ELR (cell line): ENCODE results near the gene CHMP4A.

ENCODE experiments used
- DNase-seq: peaks from one replicate; pipeline ENCODE4 v3.0.0-alpha.2; 2015; ENCODE audit warnings: low read depth

Gene CHMP4A

DNA sequence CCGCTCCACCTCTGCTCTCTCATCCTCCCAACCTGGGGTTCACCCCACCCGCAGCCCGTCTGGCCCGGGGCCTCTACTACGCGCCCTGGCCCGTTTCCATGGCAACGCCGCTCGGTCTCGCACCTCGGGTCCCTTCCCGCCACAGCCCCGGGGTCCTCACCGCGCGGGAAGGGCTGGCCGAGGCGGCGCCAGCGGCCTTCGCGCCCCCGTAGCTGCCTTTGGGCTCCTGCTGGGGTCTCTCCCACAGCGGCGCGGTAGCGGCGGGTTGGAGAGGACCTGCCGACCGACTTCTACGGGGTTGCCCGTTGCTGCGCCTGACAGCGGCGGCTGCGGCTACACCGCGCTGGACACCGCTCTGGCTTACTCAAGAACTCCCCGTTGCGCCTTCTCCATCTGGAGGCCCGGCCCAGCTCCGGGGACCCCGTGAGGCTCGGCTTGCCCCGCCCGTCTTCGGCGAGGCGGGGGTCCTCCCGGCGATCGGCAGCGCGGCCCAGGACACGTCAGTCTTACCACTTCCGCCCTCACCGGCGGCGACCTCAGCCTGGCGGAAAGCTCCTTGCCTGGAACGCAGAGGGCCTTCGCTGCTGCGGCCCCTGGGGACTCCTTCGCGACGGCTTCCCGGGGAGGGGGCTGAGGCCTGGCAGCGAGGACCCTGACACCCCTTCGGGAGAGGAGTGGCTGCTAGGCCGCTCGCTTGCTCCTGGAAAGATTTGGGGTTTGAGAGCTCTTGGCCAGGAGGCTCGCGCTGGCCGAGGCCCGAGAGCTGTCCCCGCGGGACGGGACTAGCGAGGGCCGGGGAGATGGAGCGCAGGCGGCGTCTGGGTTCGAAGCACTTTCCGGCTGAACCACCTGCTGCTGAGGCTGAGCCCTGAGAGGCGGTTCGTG lies 17.9 kb downstream of the CHMP4A start, which contains the start of gene TM9SF1:
Gene TM9SF1, minus strand, starts transcription at position 256 of the 885 bp plus-strand sequence. CDS start 422 bp downstream, outside the sequence.
- DNase-seq, result peak; percentile 85

DNA sequence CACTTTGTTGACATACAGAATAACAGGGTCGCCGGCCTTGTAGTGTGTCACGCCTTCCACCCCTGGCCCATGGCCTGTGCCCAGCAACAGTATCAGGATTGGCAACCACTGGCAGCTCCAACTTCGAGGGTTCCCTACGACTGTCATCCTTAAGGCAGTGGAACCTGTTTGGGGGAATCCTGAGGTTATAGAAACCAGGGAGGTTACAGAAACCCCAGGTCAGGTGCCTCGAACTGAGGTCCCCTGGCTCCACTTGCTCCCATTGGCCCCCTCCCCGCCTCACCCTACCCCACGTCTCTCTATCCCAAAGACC lies 18.5 kb downstream of the CHMP4A start:
- DNase-seq, result no peak

DNA sequence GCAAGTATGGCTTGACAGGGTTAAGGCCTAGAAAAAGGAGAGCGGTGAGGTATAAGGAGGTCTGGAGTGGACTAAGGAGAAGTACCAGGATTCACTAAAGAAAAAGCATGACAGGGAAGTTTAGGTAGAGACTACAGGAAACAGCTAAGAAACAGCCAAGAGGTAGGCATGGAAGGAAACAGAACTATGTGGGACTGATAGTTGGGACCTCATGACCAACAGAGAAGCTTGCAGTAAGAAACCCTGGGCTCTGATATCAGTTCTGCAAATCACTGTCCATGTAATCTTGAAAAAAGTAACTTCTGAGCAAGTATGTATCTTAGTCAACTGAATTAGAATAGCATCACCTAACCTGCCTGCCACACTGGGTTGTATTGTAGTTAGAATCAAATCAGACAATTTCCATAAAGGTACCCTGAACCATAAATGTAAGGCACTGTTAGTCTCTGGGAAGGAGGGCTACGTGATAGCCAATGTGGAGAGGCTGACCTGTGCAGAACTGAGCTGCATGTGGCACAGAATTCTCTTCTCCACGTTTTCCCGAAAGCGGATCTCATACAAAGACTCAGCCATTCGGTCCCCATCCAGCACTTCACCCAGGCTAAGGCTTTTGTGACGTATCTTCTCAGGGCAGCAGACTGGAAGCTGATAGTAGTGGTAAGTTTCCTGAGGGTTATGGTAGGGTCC lies 19.0 kb downstream of the CHMP4A start:
- DNase-seq, result no peak

DNA sequence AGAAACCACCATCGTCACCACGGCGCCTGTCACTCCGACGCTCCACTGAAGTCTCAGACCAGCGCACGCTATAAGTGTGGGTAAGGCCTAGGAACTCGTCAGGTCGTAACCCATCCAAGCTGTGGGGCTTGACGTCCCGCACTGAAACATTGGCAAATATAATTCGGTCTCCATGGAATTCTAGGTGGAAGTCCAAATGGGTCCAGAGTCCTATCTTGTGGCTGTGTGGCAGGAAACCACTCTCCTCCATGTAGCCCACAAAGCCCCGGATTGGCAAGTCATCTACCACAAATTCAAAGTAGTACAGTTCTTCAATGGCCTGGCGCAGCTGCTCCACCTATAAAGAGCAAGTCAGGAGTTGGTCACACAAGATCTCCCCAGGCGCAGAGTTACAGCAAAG lies 20.4 kb downstream of the CHMP4A start:
- DNase-seq, result no peak

DNA sequence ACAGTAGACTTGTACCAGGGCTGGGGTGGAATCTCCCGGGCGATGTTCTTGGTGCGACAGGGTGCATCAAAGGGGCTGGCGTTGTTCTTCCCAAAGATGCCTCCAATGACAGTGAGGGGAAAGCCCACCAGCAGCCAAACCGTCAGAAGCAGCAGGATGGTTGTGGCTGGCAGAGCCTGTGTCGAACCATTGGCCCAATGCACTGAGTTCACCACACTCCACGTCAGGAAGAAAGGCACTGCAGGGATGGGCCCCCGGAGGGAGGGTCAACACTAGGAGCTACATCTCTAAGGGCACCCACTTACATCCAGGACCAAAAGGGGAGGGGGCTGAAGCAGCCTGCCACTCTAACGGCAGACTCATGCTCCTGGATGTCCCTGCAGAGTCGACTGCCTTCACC lies 22.9 kb downstream of the CHMP4A start:
- no peak for DNase-seq

DNA sequence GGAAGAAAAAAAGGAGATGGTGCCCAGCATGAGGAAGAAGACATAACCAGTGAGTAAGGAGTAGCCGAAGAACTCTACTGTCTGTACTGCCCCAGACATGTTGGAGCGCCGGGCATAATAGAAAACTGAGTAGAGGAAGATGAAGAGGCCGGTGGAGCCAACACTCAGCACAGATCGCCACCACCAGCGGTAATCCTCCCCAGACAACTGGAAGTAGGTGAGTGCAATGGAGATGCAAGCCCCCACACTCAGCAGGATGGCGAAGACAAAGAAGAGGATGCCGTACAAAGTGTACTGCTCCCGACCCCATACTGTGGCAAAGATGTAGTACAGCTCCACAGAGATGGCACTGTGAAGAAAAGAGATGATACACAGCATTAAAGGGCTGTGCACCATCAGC lies 23.8 kb downstream of the CHMP4A start:
- no peak for DNase-seq

DNA sequence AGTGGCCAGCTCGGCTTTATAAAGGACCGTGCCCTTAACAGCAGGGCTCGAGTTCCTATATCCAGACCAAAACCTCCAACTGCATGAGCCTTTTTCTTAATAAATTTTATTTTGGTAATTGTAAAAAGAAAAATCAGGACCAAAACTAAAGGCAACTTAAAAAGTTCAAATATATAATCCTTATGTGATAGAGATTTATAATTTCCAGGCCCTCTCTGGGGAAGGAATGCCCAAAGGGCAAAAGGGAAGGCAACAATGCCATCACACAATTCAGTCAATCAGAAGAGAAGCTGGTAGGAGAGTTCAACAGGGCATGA lies 24.3 kb downstream of the CHMP4A start:
- no peak for DNase-seq

DNA sequence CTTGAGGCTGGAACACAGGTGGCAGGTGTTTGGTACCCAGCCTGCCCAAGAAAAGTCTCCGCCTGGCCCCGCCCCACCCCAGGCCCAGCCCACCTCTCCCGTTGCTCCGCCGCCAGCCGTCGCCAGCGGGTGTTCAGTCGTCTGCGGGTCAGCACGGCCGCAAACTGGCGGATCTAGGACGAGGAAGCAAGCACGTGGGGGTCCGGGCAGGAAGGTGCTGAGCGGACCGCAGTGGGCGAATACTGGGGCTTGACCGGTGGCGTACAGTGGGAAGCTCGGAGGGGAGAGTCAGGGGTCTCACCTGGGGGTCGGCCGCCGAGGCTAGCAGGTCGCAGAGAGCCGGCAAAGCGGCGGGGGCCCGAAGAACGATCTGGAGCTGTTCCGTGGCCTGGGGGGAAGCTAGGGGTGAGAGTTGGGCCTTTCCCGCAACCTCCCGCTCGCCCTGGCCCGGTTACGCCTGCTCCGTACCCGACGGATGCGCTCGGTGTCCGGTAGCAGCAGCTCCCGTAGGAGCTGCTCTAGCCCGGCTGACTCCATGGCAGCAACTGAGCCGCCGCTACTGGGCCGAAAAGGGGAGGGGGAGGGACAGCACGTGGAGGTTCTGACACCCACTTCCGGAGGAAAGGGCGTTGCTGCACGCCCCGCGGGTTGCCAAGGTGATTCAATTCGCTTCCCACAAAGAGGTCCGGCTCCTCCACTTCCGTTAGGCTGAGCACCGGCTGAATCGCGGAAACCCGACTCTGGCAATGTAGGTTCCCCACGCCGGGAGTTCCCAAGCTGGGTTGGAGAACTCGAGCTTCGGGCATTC lies 24.8 kb downstream of the CHMP4A start, which contains the start of gene IPO4:
Gene IPO4, minus strand, starts transcription at position 566 of the 808 bp plus-strand sequence. Its CDS starts 29 bp downstream, at position 537.
- peak; percentile 99 for DNase-seq

DNA sequence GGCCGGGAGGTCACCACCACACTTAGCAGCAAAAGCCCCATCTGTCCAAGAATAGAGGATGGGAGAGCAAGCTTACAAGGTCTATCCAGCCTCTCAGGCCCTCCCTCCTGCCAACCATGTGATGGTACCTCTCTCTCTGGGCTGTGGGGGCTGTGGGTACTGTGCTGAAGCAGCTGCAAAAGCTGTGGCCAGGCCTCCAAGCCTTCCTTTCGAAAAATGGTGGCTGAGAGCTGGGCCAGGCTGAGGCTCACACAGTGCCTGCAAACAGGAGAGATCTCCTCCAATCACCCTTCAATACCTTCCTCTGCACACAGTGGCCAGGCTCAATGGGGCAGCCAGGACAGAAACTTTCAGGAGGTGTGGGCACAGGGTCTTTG lies 25.8 kb downstream of the CHMP4A start:
- no peak for DNase-seq

DNA sequence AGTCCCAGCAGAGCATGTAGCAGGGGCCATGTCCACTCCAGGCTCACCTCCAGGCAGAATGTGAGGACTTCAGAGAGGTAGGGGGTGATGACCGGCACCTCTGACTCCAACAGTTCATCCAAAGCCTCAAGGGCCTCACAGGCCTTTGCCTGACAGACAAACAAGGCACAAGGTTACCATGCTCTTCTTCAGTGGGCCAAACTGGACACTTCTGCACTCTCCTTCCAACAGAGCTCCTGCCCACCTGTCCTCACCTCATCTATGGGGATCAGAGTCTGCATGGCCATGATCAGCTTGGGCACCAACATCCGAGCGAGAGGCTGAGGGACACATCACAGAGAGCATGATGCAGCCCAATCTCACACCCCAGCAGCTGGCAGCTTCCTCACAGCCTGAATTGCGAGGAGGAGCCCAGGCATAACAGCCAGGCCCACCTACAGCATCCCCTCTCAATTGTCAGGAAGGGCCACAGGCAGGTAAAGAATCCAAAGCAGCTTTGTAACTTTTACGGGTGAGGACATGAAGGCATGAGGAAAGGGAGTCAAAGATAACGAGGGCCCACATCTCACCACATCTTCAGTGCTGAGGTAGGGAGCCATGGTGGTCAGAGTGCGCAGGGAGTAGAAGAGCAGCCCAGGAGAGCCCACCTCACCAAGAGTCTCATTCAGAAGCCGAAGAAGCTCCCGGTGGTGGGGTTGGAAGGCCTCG lies 26.3 kb downstream of the CHMP4A start:
- DNase-seq, result no peak

DNA sequence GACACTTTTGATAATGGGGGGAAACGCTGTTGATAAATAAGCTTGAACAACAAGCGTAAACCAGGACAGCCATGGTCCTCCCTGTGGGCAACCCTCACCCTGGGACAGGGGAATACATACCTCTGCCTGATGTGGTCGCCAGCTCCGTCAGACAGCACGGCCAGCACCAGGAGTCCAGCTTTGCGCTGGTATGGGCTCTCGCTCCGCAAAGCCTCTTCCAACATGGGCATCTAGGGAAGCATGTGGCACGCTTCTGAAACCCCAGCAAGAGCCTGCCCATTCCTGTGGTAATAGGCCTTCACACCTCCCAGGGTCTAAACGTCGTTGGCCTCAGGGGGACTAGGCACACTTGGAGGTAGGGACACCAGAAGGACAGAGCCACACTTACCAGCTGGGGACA lies 27.5 kb downstream of the CHMP4A start:
- no peak for DNase-seq

DNA sequence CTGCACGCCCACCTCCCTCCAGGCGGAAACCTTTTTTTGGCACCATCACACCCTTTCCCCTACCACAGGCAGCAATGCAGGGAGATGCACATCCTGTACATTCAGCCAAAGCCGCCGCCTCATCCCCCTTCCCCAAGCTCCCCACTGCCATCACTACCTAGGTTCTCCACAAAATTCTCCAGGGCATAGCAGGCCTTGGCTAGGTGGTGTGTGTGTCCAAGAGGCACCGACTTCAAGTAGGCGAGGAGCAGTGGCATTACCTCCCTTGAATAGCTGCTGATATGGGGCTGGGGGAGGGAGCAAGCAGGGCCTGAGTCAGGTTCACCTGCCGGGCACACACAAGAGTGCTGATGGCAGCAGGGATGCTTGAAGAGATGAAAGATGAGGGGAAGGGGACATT lies 28.3 kb downstream of the CHMP4A start:
- no peak for DNase-seq

DNA sequence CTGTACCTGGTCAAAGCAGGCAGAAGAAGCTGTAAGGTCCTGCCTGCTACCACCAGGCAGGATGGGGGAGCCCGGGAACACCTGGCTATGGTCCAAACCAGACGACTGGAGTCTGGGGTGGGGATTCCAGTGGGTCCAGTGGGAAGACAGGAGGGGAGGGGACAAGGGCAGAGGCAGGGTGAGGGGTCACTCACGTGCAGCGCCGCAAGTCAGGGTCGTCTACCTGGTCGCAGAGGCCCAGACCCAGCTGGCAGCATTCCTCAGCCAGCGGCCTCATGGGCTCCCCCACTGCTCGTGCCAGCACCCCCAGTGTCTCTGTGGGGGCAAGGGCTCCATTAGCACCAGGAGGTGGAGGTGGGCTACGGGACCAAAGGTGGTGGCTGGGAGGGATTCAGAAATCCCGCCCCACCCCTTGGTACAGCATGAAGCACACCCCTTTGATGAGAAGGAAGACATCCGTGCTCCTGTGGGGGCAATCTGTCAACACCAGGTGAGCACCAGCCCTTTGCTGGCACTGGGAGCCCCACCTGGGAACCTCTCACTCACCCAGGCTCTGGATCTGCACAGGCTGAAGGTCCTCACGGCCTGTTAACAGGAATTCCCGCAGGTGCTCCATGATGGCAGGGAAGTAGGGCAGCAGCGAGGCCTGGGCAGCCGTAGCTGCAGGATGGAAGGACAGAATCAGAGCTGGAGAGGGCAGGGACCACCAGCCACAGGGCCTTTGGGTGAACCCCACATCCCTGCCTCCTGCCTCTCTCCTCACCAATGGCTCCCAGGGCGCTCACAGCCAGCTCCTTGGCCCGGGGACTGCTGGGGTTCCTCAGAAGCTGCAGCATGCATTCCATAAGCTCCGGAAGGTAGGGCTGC lies 29.0 kb downstream of the CHMP4A start:
- DNase-seq, result no peak

DNA sequence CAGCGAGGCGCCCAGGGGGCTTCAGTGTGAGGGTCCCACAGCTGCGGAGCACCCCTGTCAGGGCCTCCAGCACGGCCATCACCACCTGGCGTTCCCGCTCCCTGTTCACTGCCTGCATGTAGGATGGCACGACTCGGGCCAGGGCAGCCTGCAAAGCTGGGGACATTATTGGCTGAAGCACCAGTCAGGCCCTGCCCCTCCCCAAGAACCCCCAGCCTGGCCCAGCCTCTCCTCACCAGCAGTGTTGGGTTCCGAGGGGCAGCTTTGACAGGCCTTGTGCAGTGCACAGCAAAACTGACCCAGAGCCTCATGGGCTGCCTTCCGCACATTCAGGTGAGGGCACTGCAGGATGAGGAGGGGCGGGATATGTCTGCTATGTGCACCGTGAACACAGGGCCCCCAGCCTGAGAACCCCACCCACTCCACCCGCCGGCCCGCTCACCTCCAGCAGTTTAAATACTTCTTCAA lies 30.2 kb downstream of the CHMP4A start:
- no peak for DNase-seq

DNA sequence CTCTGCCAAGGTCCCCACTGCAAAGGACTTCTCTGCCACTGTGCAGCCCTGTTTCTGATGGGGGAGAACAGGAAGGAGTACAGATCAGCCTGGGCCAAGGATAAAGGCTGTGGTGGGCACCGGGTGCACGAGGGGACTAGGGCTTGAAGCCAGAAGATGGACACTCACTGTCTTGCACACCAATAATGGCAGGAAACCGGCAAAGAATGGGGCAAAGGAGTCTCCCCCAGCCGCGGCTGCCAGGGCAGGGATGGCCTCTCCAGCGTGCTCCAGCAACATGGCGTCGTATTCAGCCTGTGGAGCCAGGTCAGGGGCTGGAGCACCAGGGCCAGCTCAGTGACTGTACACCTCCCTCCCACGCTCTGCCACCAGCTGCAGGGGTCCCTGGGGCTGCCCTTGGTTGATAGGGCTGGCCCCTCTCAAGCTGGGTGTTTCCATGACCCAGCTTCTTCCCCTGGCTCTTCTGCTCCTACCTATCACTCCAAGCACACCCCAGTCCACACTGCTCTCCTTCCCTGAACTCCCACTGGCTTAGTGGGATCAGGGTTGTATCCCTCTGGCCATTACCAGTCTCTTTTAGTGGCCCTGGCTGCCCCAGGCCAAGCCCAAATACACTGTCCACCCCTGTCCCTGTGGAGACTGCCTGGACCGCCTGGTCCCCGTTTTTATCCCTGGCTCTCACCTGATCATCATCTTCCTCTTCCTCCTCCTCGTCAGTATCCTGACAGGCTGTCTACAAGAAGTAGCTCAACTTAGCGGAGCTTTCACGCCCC lies 31.0 kb downstream of the CHMP4A start:
- no peak for DNase-seq

DNA sequence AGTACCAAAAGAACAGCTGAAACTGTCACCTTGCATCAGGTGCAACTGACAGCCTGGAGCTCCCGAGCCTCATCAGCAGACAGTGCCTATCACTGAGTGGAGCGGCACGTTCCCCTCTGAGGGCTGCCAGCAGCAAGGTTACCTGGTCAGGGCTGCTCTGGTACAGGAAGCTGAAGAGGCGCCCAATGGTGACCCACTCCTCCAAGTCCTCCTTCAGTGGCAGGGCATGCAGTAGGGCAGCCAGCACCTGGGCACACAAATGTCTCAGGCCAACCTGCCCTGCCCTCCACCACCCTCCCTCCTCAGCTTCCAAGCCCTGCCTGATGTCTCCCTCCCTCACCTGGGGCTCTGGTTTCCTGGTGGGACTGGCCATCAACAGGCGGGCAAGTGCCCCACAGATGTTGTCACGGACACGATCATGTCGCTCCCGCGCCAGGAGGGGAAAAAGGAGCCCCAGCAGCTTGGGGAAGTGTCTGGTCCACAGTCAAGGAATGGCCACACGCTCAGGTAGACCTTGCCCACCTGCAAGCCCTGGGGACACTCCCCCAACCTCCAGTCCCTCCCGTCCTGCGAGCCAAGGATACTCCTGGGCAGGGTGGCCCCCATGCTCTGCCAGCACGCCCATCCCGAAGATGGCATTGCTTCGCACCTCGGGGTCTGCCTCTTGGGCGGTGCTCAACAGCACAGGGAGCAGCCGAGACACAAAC lies 31.8 kb downstream of the CHMP4A start:
- DNase-seq, result no peak

DNA sequence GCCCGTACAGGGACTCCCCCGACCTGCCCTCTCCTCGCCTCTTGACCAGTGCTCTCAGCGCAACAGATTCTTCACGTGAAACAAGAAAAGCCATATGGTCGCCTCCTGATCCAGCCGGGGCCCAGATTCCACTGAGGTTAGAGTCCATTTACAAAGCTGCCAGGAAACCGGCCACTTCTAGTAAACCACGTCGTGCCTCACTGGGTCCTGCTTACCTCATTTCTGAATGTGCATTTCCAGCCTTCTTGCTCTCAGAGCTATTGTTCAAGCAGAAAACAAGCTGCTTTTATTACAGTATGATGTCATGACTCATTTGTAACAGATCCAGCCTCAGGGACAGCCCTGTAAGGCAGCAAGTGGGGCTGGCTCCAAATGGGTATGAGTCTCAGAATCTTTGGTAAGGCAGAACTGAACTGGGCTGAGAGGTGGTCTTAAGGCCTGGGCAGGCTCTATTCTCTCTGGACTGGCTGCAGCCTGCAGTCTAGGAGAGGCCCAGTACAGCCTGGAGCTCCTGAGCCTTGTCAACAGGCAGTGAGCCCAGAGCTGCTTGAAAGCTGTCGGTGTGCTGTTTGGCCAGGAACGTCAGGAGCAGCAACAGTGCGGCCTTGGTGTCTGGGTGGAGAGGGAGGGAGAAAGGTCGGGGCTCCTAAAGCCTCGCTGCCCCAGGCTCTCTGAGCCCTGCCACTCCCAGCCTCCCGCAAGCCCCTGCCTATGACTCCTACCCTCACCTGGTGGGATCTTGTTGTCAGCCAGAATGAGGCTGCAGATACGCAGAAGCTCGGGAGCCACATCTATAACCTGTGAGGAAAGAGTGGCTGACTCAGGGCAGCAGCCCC lies 33.1 kb downstream of the CHMP4A start:
- DNase-seq, result peak; percentile 73

DNA sequence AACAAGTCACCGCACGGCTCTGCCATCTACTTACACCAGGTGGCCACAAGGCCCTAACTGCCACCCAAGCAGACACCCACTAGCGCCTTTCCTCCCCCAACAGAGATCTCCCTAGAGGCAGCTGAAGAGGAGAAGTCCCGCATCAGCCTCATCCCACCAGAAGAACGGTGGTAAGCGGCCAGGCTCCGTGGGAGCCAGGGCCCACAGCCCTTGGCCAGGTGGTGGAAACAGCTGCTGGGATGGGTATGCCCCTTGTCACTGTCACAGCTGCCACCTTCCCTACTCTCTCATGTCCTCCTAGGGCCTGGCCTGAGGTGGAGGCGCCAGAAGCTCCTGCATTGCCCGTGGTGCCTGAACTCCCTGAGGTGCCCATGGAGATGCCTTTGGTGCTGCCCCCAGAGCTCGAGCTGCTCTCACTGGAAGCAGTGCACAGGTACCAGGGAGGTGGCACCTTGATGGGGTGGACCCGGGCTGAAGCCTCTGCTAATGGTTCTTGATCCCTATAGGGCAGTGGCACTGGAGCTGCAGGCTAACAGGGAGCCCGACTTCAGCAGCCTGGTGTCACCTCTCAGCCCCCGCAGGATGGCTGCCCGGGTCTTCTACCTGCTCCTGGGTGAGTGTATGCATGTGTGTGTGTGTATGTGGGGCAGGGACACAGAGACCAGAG lies 33.9 kb downstream of the CHMP4A start:
- DNase-seq, result no peak
